GM11168 (cell line): ENCODE measurements around the gene WAS.
"Not testable (repeated sequence)": the region's sequence is repeated elsewhere in the genome, so short reads cannot be mapped to it uniquely, and the experiment has no call there.

Experiments used
- in situ Hi-C: fragments of 300-500 bp; cut with MboI; formaldehyde crosslinking; loops from one replicate; pipeline ENCODE4 v1.12.0; 2022; ENCODE audit warnings: low sequenced_read_pairs; ENCODE audit not compliant: unreplicated experiment

WAS gene

DNA sequence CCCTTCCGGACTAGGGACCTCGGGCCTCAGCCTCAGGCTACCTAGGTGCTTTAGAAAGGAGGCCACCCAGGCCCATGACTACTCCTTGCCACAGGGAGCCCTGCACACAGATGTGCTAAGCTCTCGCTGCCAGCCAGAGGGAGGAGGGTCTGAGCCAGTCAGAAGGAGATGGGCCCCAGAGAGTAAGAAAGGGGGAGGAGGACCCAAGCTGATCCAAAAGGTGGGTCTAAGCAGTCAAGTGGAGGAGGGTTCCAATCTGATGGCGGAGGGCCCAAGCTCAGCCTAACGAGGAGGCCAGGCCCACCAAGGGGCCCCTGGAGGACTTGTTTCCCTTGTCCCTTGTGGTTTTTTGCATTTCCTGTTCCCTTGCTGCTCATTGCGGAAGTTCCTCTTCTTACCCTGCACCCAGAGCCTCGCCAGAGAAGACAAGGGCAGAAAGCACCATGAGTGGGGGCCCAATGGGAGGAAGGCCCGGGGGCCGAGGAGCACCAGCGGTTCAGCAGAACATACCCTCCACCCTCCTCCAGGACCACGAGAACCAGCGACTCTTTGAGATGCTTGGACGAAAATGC lies at the start of gene WAS:
Gene WAS, plus strand, starts transcription at position 389 of the 572 bp plus-strand sequence. Its CDS starts 55 bp downstream, at position 444.
- in situ Hi-C loops: no loop called here

DNA sequence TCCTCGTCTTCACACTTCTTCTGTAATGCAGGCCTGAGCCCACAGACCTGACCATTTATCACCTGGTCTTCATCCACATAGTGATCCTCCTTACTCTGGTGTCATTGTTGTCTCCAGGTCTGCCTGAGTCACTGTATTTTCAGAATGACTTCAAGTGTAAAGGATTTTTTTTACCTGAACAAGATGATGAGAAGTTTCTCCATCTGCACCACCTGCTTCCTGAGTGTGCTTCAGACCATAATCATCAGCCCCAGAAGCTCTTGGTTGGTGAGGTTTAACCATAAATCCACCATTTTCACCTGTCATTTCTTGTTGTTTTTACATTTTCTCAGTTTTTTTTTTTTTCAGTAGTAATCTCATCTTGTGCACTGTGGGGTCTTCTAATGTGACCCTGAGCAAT lies 47.3 kb upstream of the WAS start:
- in situ Hi-C loops: no loop called here

- in situ Hi-C loops: no loop called here
Measured at GRCh38 chrX:48636776-48637175, 46.8 kb upstream of the WAS start.

GRCh38 chrX:48645669-48646068 lies 37.9 kb upstream of the WAS start:
- in situ Hi-C loops: no loop called here

- in situ Hi-C loops: no loop called here
Measured at GRCh38 chrX:48648336-48648751, 35.3 kb upstream of the WAS start.

- in situ Hi-C loops: no loop called here
Measured at GRCh38 chrX:48649102-48649501, 34.5 kb upstream of the WAS start.

GRCh38 chrX:48652055-48652579 lies 31.5 kb upstream of the WAS start:
- in situ Hi-C loops: not testable (repeated sequence)

DNA sequence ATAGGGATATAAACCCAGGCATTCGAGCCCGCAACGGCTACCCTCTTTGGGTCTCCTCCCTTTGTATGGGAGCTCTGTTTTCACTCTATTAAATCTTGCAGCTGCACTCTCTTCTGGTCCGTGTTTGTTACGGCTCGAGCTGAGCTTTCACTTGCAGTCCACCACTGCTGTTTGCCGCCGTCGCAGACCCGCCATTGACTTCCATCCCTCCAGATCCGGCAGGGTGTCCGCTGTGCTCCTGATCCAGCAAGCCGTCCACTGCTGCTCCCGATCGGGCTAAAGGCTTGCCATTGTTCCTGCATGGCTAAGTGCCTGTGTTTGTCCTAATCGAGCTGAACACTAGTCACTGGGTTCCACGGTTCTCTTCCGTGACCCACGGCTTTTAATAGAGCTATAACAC lies 28.9 kb upstream of the WAS start:
- in situ Hi-C loops: not testable (repeated sequence)

- in situ Hi-C loops: not testable (repeated sequence)
Measured at GRCh38 chrX:48659686-48660085, 23.9 kb upstream of the WAS start.

- in situ Hi-C loops: no loop called here
Measured at GRCh38 chrX:48663241-48663640, 20.4 kb upstream of the WAS start.

GRCh38 chrX:48664156-48664555 lies 19.4 kb upstream of the WAS start:
- in situ Hi-C loops: no loop called here

DNA sequence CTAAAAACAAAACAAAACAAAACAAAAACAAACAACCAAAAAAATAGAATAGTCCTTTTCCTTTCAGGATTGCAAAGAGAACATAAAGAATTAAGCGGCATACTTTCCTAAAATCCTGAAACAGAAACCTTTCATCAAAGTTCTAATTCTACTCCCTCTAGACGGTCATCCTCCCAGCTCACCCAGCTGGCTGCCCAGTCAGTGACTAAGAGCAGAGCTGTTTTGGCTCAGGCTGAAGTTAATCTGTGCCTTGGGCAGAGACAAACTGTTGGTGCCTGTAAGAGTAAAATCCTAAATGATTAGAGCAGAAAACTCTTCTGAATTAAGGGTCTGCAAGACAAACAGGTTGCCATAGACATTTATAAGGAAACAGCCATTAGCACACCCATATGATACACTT lies 17.6 kb upstream of the WAS start:
- in situ Hi-C loops: no loop called here

- in situ Hi-C loops: no loop called here
Measured at GRCh38 chrX:48666649-48667048, 16.9 kb upstream of the WAS start.

- in situ Hi-C loops: no loop called here
Measured at GRCh38 chrX:48667509-48667908, 16.1 kb upstream of the WAS start.

- in situ Hi-C loops: not testable (repeated sequence)
Measured at GRCh38 chrX:48668187-48668586, 15.4 kb upstream of the WAS start.

DNA sequence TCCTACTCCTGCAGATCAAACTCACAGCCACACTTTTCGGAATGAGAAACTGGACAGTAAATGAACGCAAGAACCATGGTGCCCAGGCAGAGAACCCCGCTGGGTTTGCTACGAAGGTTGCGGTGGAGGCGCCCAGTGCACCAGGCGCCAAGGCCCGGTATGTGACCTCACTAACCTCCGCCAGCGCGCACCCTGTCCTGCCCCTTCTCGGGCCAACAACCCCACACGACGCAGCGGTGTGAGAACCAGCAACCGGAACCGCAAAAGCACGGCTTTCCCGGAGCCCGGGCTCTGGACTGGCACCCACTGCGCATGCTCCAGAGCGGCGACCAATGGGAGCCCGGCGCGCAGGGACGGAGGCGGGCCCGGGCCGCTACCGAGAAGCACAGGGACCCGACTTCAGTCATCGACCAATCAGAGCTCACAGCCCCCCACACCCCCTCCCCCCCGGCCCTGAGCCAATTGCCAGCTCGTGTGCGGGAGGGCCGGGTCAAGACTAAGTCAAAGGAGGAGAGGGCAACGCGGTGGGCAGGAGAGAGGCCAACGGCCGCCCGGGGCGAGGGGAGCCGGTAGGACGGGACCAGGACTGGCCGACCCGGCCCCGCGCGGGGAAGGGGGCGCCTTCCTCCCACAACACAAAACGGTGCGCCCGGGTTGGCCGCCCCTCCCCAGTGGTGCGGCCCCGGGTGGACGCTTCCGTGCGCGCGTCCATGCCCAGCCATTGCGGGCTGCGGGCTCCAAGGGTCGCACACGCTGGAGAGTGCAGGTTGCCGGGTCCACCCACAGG lies 7.3 kb upstream of the WAS start:
- in situ Hi-C loops: no loop called here

DNA sequence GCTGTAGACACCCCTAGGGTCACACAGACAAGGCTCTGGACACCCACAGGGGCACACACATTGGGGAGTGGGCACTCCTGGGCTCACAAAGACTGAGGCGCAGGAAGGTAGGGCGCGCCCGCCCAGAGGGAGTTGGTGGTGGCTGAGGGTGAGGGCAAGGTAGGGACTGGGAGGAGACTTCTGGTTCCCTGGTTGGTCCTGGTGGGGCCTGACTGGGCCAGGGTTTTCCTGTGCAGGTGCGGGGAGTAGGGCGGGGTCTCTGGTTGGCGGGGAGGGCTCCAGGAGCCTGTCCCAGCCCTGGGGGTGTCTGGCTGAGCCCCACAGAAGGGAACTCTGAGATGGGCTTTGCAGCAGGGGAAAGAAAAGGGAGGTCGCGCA lies 6.7 kb upstream of the WAS start:
- in situ Hi-C loops: no loop called here

DNA sequence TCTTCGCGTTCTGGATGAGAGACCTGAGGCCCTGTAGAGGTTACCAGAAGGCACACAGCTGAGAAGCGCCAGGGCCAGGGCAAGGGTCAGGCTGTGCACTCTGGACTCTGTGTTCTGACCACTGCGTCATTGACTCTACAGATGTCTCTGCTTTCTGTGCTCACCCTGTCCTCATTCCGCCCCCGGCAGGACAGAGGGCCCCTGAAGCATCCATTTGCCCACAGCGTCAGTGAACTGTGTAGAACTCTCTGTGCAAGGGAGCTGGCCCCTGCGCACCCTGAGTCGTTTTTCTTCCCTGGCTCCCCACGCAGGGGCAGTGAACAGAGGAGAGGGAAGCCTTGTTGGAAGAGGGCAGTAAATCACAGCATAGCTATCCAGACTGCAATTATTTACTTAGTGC lies 6.1 kb upstream of the WAS start:
- in situ Hi-C loops: no loop called here

- in situ Hi-C loops: not testable (repeated sequence)
Measured at GRCh38 chrX:48680467-48680866, 3.1 kb upstream of the WAS start.

DNA sequence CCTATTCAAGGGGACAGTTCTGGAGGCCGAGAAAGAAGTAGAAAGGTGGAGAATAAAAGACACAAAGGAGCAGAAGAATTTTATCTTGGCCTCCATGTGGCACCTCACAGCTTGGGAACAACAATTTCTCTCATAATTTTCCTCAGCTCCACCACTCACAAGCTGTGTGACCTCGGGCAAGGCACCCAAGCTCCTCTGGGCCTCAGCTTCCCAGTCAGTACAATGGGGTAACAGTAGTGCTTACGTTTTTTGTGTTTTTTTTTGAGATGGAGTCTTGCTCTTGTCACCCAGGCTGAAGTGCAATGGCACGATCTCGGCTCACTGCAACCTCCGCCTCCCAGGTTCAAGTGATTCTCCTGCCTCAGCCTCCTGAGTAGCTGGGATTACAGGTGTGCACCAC lies 2.7 kb upstream of the WAS start:
- in situ Hi-C loops: not testable (repeated sequence)

- in situ Hi-C loops: no loop called here
Measured at GRCh38 chrX:48681539-48682183, 1.9 kb upstream of the WAS start.
